Stimulated activated CD4-positive, alpha-beta T cell treated with anti-CD3 and anti-CD28 coated beads, Interleukin-1b, Interleukin-23, amount 100 ng/mL, for 48 hours (primary cell): ENCODE data around the gene PPFIBP2.

ENCODE experiments used
- DNase-seq: peaks from one replicate; pipeline ENCODE4 v3.0.0-alpha.2; 2020

The PPFIBP2 gene

DNA sequence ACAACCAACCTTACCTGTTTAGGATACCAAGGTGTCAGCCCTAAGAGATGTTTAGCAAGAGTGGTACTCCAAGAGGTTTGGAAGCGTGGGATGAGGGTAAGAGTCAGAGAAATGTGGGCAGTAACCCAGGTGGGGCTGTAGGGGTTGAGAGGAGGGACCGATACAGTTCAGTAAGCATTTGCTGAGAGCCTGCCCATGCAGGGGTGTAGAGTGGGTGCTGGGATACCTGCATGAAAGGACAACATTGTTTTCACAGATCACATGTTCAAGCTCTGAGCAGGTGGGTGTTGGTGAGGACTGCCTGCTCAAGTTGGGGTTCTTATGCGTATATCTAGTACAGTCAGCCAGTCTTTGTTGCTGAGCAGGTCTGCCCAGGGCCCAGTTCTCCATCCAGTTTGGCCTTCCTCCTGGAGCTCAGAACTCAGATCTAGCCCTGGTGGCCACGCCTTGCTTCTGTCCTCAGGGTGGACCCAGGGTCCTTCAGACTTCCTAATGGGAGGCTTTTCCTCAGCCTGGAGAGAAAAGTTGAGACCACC lies 14.8 kb downstream of the PPFIBP2 start:
- no peak for DNase-seq

DNA sequence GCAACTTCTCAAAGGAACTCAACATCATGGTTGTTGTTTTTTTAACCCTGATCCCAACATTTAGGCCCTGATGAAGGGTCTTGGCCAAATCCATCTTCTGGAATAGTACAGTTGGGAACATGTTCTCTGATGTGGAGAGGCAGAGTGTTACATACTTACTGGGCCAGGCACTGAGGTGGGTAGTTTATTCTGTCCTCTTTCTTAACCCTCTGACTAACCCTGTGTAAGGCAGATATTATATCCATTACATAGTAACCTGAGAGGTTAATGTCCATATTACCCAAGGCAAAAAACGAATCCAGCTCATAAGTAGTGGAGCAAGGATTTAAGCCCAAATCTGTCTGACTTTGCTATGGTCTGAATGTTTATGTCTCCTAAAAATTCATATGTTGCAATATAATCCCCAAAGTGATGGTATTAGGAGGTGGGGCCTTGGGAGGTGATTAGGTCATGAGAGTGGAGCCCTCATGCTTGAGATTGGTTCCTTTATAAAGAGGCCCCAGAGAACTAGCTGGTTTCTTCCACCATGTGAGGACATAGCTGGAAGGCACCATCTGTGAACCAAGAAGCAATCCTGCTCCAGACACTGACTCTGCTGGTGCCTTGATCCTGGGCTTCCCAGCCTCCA lies 16.3 kb downstream of the PPFIBP2 start:
- no peak for DNase-seq

DNA sequence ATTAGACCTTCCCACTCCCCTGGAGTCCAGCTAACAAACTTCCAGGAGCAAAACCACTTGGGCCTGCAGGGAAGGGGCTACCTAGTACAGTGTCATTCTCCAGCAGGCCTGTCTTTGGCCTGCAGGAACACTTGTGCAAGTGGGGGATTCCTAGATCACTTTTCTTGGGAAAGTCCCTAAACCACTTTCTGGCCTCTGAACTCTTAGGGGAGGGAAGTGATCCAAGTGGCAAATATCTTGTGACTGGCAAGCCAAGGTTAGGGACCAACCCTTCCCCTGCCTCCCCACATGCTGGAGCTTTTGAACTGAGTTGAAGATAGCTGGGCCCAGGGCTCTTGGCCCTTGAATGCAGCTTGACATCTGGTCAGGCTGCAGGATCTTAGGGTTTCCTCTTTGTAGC lies 17.2 kb downstream of the PPFIBP2 start:
- DNase-seq = no peak

DNA sequence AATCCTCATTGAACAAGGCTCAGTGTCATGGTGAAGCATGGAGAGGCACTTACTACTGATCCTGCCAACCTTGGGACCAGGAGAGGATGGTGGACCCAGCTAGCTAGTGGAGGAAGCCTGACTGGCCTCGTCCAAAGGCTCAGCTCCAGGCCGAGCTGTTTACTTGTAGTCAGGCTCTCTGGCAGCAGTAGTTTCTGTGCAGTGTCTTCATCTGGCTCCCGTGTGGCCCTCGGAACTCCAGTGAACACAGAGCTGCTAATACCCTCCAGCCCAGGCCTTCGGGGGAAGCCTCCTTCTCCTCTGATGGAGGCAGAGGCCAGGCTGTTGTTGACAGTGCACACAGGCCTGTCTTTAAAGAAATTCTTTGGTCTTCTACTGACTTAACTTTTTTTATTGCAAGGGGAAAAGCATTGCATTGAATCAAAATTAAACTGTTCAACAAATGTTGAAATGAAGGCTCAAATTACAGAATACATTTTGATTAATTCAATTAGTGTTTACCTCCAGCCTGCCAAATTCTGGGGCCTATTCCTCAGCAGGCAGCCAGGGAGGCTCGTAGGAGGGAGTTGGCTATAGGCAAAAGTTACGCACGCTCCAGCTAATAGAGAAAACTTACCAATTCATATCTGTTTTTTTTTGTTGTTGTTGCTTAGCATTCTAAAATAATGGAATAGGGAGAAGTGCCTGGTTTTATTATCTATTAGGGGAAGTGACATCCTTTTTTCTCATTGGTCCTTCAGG lies 18.8 kb downstream of the PPFIBP2 start:
- DNase-seq = no peak

DNA sequence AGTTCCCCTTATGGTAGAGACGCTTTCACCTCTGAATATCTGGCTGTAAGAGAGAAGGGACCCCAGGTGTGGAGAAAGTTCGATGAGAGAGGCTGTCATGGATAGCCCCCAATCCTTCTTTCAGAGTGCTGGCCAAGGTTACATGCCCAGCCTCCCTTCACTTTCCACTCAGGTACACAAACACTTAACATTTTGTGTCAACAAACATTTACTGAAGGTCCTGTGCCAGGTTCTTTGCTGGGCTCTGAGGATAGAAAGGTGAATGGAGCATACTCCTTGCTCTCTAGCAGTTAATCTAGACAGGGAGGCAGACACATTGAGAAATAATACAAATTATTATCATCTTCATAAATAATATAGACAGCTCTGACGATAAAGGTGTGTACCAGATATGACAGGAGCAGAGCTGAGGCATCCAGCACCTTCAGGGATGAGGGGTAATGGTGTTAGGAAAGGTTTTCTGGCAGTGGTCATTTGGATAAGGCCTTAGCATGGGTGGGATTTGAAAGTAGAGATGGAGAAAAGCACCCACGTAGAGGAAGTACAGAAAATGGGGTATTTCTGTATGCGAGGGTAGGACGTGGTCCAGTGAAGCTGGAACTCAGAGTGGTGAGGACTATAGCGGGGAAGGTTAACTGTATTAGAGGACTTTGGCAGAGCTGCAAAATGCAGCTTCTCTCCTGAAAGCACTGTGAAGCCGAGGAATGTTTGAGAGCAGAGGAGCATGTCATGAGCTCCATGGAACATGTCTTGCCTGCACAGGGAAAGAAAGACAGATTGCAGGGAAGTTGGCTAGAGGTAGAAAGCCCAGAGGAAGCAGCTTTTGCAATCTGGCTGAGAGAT lies 19.6 kb downstream of the PPFIBP2 start:
- DNase-seq = no peak

DNA sequence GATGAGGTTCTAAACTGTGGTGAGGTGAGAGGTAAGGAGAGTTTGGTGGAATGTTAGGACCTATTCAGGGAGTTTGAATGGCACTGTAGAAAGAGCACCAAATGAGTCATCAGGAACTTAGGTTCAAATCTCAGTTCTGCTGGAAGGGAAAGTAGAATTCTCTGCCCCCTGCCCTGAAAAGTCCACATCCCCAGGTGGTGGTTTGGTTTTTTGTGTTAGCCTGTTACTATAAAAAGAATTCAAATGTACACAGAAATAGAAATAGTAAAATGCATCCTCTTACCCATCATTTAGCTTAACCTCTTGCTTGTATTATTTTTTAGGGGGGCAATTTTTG lies 20.2 kb downstream of the PPFIBP2 start:
- DNase-seq = no peak

DNA sequence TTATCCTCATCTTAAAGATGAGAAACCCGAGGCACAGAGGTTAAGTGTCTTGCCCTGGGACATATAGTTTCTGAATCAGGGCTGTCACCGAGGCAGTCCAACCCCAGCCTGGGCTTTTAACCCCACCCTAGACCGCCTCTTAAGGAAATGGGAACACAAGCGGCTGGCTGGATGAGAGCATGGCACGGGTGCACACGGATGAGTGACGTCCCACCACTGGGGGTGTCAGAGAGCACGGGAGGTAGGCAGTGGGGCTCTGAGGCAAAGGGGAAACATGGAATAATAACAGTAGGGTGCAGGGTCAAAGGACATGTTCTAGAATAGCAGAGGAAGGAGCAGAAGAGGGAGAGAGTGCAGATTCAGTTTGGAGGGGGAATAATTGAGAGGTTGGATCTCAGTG lies 22.3 kb downstream of the PPFIBP2 start:
- DNase-seq = no peak

DNA sequence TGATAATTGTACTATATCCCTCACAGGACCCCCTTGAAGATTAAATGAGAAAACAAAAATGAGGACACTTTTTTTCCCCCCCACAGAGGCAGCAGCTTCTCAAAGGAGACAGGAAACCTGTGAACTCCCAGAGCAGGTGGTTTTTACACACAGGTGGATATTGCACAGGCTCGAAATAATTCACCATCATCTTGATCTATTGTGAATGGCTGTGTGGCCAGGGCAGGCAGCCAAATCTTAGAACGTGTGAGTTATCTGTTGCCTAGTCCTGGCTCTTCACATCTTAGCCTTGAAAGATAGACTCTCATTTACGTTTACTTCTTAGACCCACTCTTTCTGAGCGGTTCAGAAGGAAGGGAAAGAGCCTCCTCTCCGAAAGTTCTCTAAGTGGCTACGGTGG lies 23.5 kb downstream of the PPFIBP2 start:
- DNase-seq = no peak

DNA sequence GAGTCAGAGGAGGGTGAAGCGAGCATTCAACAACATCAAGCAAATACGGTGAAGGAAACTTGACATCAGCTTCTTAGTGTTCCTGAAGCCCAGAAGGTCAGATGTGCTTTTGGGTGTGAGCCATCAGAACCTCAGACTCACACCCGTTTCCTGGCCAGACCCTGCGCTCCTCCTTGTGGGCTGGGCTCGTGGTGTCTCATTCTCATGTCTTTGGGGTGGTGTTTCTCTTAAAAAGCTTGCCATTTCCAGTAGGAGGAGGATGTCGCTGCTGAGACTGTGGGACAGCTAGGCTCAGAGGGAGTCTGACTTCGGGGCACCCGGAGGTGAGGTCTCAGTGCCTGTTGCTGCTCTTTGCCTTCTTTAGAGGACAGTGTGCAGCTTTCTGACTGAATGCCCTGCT lies 24.2 kb downstream of the PPFIBP2 start:
- peak; percentile 16 for DNase-seq

DNA sequence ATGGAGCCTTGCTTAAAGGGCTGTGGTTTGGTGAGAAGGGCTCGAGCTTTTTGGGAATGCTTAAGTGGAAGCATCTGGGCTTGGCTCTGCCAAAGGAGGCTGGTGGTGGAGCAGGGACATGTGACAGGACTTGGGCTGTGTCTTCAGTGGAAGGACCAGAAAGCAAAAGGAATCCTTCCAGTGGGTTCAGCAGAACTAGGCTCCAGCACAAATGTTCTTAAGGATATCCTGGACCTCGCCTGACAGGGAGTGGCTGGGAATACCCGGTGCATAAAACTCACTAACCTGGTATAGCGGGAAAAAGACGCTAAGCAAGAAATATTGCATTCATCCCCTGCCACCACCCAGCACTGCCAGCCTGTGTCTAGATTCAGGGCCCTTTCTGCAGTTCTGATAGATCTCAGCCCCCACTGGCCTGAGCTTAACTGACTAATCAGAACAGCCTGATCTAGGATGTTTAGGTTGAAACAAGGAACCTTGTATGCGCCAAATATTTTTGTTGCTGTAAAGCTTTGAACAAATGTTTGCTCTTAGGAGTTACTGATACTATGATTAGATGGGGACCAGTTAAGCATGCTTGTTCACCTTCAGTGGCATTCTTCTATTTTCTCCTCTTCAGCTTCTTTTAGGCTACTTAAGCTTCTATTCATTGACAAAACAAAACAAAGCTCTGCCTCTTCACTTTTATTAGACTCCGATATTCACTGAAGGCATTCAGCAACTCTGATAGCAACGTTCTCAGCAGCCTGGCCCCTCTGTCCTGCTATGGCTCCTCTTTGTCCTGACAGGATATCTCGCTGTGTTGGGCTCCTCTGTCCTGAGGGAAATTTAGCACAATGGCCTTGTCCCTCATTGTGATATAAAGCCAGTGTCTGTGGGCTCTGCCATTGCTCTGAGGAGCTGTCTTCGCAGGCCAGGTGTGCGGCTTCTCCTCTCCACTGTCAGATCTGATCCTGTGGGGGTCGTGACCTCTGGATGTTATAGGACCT lies 25.0 kb downstream of the PPFIBP2 start:
- DNase-seq = no peak

DNA sequence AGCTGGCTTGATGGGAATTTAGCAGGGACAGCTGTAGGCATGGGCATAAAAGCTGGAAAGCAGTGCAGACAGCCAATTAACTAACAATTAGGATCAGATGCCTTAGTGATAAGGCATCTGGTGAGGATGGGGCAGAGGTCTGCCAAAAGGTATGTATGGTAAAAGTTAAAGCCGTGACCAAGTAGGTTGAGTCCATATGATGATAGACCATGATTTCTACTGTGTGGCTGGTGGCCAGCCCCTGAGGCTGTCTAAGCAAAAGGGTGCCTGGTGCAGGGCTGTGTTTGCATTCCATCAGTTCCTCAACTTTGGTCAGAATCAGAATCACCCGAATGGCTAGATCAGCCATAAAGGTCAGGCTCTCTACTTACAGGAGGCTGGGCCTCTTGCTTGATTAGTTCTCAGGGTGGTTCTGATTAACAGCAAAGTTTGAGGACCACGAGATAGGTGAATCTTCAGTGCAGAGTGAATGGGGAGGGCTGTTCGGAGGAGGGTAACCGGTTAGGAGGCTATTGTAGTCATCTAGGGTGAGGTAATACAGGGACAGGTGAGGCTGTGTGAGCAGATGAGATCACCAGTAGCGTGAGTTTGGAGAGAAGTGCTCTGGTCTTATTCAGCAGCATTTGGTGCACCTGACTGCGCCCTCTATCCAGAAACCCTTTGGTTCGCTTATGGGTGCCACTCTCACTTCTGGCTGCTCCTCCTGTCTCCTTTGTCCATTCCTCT lies 27.2 kb downstream of the PPFIBP2 start:
- DNase-seq = no peak

DNA sequence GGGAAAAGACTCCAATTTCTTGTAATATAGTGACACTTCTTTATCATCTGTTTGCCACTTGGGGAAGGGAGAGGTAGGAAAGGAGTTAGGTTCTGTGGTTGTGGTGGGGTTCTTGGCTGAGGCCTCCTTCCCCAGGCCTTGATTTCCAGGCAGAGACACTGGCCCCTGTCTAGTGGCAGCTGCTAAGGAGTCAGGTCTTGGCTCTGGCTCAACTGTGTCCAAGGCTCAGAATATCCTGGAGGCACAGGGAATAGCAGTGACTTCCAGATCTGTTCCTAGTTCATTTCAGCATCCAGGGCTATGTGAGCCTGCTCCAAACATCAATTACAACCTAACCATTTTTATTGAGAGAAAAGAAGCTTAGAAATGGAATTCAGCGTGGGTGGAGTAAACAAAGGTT lies 29.5 kb downstream of the PPFIBP2 start:
- no peak for DNase-seq

DNA sequence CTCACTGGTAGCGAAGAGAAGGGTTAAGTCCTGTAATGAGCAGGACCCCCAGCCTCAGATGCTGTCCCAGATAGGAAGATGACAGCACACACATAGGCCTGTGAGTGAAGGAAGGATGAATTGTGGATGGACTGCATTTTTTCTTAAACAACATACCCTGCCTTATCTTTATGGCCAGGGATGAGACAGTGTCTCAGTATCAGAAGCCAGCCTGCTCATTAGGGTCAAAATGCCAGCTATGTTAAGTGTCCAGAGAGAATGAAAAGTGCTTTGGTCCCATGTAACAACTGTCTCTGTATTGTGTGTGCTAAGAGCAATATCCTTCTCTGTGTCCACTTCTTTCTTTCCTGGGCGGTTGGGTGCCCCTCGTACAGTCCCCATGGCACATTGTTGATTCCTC lies 30.2 kb downstream of the PPFIBP2 start:
- DNase-seq = no peak

DNA sequence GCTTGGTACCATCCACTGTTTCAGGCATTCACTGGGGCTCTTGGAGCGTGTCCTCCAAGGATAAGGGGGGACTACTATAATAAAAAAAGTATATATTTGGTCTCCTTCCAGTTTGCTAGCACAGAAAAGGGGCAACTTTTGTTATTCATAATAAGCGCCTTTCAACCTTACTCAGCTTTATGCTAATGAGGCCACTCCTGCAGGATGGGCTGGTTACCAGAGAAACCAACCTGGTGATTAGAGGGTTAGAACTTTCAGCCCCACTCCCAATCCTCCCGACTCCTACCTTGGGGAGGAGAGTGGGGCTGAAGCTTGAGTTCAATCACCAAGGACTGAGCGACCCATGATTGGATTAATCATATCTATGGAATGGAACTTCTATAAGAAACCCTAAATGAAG lies 31.8 kb downstream of the PPFIBP2 start:
- no peak for DNase-seq

DNA sequence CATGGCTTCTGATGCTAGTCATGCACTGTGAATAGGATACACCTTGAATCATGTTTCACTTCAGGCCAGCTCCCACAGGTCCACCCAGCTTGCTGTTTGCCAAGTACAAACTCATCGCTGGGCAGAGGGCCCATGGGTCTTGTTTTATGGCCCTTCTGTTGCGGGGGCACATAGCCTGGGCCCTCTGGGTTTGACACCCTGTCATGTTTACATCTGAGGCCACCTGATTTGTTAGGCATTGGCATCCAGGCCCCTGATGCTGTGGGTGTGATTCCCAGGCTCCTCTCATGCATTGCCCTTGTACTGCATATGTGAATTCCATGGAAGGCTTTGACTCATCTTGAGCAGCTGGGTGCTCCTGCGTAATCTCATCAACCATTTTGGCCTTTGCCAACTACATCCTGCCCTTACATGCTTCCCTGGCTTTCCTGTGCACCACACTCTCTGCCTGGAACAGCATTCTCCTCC lies 32.6 kb downstream of the PPFIBP2 start:
- DNase-seq = no peak

DNA sequence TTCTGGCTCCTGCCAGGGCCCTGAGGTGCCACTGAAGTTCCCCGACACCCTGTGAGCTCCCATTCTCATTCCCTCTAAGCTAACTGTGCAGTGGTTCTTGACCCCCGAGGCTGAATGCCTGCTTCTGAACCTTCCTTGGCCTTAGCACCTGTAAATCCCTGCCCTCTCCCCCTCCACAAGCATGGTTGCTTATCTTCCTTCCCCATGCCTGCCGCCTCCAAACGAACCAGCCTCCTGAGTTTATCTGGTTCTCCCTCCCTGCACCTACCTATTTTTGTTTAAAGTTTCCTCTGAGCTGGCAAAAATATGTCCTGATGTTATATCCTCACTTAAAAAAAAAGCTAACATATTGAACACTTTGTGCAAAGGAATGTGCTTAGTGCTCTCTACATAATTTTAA lies 33.9 kb downstream of the PPFIBP2 start:
- DNase-seq = no peak

DNA sequence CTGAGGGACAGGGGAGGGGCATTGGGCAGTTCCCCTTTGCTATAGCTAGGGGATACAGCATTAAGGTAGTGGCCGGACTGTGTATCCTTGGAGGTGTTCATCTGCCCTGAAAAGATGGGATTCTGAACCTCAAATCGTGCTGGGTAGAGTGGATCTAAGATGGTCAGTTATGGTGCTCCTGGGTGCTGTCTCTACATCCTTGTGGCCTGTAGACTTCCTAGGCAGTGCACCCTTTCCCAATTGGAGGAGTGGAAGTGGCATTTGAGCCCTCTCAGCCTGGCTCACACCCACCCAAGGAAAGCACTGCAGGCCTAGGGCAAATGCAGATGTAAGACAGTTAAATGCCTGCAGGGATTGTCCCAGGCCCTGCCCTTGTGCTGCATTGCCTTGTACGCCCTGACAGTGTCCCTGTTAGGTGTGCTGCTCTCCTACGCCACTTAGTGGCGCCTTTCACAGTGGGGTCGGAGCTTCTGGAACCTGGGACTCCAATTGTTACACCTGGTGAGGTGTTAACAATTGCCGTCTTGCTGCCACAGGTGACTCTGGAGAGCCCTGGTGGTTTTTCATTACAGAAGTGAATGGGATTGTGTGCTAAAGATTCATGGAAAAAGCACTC lies 35.0 kb downstream of the PPFIBP2 start:
- peak; percentile 23 for DNase-seq

DNA sequence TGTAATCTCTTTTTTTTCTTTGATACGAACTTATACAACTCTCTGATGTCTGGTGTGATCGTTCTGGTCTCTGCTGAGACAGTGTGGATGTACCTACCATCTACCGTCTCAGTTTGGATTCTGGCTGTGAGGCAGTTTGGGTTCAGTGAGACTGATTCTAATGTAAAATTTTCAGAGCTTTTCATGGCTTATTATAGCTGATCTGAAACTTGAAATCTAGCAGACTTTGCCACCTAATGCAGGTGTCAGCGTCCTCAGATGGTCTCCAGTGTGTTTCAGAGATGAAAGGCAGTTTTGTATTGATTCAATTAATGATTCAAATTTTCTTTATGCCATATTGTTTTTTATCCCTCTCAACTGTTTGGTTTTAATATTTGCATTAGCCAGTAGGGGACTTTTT lies 35.9 kb downstream of the PPFIBP2 start:
- DNase-seq = no peak

DNA sequence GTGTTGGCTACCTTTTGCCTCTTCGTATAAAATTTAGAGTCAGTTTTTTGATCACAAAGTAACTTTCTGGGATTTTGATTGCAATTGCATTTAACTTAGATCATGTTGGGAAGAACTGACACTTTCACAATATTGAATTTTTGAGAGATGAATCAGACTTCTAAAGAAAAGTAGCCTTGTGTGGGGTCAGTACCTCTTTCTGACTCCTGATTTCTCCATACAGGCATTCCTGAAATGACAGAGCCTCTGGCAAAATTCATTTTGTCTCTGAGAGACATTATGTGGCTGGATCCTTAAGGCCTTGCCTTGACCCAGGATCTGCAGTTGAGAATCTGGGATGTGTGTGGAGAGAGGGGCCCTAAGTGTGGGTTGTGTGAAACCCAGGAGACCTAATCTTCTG lies 37.8 kb downstream of the PPFIBP2 start:
- no peak for DNase-seq

DNA sequence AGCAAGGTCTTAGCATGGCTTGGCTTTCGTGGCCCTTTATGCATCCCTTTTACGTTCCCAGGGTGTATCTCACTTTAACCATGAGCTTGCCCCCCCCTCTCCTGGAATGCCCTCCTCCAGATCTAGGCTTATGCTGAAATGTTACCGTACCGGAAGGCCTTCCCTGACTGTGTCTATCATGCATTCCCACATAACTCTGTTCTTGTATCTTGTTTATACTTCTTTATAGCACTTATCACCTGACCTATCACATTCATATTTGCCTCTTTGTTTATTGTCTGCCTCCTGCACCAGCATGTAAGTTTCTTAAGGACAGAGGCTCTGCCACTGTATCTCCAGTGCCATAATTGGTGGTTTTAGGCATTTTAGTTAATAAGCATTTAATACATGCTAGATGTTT lies 38.9 kb downstream of the PPFIBP2 start:
- DNase-seq = no peak

DNA sequence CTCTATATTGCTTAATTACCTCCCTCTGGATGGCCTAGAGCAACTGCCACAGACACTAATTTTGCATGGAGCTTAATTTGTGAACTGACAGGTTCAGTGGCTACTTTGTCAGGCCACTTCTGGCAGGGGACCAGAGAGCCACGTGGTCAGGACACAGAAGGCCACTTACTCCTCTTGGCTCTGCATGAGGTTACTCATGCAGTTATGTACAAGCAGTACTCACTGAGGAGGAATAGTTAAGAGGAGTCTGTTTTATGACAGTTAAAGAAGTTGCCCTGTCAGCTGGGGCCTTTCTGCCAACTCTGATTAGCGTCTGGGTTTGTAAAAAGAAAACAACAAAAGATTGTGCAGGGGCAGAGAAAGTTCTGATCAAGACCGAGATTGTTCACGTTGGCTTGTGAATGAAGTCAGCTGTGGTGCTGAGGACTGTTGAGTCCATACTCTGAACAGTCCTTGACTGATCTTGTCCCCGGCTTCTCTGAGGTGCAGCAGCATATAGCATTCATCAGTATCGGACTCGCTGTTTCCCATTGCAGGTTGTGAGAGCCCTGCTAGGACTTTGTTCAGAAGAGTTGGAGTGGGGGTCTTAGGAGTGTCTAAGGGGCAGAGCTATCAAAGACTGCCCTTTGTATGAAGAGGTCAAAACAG lies 41.4 kb downstream of the PPFIBP2 start:
- DNase-seq = no peak
